DMS 273 (cell line): ENCODE measurements around the gene SF1.

Source experiments
- DNase-seq: peaks from one replicate; lab custom pipeline; 2025; ENCODE audit not compliant: unreplicated experiment; lab: John Stamatoyannopoulos, UW

Gene SF1

DNA sequence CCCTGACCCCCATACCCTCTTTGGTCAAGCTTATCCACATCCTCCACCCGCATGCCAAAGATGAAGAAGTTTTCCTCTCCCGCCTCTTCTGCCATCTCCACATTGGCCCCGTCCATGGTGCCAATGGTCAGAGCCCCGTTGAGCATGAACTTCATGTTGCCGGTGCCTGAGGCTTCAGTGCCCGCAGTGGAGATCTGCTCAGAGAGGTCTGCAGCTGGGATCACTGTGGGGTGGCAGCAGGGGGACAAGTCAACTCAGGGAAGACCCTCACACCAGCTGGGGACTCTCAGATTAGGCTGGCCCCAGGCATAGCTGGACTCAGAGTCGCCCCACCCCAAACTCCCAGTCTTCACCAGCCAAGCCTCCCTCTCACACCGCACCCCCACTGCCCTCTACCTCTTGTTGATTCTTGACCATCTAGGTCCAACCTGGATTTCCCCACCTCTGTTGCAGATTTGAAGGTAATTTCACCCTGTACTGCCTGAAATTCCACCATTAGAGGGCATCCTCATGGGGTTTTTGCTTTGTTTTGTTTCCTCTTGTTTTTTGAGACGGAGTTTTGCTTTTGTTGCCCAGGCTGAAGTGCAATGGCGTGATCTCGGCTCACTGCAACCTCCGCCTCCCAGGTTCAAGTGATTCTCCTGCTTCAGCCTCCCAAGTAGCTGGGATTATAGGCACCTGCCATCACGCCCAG lies 27.8 kb downstream of the SF1 start:
- DNase-seq: no peak

DNA sequence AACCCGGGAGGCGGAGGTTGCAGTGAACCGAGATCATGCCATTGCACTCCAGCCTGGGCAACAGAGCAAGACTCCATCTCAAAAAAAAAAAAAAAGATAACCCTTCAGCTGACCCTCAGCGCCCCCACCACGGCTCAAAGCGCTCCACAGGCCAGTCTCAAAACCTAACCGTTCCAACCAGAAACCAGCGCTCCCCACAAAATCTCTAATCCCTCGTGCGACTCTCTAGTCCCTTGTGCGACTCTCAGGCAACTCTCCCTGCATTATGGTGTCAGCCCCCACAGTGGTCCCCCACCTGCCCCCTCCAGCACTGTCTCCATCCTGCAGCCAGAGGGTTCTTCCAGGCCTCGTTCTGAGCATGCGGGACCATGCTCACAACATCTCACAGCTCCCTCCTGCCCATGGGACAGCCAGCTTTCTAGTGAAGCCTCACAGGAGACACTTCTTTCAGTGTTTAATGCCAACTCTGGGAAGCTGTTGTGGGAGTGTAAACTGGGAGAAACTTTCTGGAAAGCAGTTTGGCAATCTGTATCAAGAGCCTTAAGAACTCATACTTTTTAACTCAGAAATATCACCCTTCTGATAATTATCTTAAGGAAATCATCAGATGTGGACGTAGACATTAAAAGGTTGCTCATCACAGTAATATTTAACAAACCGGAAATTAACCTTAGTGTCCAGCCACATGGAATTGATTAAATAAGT lies 30.2 kb downstream of the SF1 start:
- no peak for DNase-seq

DNA sequence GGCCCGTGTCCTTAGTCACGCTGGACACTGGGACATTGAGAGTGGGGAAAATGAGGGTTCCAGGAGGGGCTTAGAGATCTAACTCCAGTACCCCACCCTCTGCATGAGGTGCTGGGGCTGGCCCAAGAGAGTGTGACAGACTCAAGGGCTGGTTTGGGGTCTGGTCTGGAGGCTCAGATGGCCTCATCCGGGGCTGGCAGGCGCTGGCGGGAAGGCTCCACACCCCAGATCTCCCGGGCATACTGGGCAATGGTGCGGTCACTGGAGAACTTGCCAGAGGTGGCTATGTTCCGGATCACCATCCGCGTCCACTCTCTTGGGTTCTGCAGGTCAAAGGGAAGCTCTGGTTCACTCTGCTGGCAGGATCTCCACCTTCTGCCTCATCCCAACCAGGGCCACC lies 31.9 kb downstream of the SF1 start:
- DNase-seq: no peak

DNA sequence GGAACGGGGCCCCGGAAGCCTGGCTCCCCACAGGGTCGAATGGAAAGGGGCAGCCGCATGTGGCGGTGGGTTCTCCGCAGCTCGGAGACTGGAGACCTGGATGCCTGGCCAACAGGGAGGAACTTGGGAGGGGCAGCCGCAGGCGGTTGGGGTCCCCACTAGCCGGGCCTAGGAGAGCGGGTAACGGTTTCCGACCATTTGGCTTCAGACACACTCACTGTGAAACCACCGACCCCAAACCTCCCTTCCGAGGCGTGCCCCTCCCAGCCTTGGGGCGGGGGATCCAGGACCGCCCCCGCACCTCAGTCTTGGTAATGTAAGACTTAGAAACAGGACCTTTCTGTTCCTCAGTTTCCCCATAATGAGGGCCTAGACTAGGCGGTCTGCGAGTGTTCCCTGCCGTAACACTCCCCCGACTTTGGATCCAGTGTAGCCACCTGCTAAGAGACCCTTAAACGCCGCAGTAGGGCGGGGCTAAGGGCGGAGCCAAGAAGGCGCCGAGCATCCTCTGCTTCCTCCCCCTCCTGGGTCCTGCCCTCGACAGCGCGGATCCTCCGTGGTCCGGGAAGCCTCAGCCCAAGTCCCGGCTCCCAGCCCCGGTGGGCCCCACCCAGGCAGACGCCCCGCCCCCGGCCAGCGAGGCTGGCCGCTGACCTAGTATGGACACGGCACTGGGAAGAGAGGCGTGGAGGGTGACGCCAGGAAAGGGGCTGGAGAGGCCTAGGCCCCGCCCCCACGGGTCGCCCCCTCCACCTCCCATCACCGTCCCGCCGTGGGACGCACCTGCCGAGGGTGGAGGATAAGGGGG lies 32.6 kb downstream of the SF1 start:
- DNase-seq: peak; percentile 41

DNA sequence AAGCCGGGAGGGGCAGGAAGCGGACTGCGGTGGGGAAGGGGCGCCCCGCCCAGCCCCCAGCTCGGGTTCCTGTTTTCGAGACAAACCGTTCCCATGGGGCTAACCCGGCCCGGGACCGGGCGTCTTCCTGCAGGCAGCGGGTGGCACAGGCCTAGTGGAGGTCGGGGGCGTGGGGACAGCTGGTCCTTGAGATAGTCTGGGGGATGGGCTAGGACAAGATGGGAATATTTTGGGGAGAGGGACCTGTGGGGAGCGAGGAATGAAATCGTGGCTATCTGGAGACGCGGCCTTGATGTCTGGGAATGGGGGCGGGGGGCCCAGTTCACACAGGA lies 33.2 kb downstream of the SF1 start:
- DNase-seq: no peak

DNA sequence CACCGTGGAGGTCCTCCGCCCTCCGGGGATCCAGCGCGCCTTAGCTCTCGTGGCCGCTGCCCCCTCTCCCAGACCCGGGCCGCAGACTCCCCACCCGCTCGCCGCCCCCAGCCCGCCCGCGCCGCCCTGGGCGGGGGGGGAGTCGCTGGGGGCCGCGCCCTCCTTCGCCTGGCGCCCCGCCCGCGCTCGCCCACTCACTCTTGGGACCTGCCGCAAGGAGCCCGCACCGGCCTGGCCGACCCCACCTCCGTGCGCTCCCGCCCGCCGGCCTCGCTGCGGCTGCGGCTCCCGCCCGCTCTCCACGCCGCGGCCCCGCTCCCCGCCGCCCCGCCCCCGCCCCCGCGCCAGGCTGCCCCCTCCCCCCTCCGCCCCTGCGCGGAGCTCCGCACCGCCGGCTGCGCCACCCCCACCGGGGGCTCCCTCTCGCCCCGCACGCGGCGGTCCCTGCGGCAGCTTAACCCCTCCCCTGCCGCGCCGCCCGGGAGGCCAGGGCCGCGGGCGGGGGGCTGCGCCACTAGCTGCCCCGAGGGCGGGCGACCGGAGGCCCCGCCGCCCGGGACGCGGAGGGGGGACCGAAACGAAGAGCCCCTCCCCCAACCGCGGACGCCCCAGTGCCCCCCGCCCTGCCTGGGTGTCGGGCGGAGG lies 33.7 kb downstream of the SF1 start:
- DNase-seq: no peak

DNA sequence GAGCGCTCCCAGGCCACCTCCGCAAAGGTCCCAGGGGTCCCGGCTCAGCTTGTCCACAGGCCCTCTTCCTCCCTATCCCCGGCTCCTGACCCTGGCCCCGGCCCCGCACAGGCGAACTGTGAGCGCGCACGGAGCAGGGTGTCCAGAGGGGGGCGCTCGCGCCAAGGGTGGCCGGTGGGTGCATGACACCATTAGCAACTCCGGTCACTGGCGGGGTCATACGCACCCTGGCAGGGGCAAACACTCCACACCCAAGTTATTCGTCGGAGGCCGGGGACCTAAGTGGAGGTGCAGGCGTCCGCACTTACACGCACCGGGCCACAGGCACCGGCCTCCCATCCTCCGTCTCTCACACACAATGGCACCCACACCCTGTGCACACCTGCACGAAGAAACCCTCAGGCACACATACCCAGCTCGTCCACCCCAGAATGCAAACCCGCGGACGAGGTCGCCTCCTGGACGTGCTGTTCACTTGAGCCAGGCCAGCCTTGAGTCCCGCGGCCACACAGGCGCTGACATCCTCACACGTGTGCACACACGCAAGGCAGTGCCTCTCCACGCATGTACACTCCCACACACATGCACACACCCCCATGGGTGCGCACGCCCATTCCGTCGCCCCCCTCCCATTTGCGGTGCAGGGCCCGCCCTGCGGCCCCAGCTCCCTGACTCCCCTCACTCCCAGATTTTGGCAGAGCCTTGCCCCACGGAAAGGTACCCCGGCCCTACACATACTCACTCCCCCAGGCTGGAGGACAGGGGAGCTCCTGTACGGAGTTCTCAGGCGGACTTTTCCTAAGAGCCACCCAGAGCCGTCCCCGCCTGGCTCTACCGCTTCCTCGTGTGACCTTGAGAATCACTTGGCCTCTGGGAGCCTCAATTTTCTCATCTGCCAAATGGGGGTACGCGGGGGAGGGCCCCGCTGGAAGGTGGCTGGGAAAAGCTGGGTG lies 34.5 kb downstream of the SF1 start, which contains the start of gene RASGRP2:
Gene RASGRP2 (minus strand): TSS at position 552 of the 953 bp plus-strand sequence. CDS start 1,276 bp downstream, outside the sequence.
- DNase-seq: peak; percentile 63

DNA sequence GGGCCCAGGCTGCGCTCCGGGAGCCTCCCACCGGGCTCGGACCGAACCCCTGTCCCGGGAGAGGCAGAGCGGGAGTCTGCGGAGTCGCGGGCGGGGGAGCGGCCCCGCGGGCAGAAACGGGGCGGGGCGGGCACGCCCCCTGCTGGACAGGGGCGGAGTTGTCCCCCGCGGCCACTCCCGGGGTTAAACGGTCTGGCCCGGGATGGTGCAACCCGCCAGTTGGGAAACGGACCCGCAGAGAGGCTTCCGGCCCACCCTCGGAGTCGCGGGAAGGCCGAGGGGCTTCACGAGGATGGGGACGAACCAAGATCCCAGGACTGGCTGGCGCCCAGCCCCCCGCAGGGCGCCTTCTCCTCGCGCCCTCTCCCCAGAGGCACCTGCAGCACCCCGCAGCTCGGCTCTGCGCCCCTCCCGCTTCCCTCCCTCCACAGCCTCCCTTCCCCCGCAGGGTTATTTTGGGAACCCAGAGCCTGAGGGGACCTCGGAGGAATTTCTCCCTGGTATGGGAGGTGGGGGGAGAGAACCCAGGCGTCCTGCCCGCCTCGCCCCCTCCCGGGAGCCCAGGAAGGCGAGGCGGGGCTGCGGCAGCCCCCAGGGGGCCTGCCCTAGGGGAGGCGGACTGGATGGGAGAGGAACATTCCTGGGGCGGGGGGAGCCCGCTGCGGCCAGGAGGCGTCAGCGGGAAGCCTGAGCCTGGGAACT lies 35.3 kb downstream of the SF1 start:
- DNase-seq: peak; percentile 70

DNA sequence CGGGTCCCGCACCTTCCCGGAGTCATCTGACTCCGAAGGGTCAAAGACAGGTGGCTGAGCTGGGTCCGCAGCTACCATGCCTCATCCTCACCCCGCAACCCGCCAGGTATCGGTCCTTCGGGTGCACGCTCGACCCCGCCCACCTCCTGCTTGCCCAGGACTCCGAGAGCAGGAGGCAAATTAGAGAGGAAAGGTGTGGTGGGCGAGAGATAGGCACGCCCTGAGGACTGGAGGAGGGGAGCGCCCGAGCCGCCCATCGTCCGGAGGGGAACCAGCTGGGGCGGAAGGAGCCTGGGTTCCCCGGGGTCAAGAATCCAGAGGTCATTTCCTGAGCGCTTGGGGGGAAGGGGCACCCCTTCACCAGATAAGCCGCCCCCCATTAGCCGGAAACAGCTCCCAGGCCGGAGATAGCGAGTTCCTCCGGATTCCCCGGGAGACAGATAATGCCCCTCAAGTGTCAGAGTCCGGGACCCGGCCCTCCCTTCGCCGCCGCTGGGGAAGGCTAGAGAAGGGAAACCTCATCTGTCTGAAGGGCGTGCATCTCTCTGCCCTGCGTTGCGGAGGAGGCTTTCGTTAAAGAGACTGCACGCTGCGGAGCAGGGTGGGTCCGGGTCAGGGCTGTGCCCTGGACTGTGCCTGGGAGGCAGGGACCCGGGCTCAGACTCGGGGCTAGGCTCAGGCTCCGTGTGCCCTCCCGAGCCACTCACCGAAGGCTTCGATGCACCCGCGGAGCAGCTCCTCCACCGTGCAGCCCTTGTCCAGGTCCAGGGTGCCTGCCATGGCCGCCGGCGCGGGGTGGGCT lies 36.1 kb downstream of the SF1 start:
- peak; percentile 52 for DNase-seq

DNA sequence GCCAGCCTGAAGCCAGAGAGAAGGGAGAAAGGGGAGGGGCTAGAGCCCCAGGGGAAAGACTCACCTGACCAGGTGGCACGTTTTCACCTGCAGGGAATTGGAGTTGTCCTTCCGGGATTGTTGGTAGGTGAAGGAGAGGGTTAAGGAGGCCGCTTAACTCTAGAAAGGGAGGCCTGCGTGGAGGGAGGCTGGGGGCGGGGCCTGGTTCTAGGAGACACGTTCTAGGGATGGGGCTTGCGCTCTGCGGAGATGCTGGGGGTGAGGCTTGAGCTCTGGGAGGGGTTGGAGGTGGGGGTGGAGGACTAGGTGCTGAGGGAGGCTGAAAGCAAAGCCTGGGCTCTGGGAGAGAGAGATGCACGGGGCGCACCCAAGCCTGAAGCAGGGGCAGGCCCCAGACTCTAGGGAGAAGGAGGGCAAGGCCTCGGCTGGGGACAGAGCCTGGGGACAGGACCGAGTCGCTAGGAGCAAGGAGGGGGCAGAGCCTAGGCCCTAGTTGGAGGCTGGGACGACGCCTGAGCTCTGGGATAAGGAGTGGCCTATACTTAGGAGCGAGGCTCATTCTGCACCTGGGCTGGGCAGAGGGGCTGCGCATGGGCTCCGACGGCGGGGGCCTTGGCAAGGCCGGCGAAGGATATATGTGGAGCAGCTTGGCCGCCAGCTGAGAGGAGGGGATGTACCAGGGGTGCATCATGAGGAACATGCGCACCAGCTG lies 36.8 kb downstream of the SF1 start:
- no peak for DNase-seq

DNA sequence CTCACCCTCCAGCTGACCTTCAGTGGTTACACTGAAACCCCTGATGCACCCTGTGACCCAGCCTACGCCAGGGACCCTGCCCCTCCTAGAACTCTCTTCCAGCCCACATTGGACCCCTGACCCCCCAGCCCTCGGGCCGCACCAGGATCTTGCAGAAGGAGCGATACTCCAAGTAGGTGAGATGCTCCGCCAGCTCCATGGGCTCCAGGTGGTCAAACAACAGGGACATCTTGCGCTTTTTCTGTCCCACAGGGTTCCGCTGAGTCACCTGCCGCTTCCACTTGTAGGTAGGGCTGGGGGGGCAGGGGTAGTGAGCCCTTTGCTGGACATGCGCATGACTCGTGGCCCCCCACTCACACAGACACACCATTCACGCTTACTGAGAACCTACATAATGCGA lies 38.5 kb downstream of the SF1 start:
- no peak for DNase-seq

DNA sequence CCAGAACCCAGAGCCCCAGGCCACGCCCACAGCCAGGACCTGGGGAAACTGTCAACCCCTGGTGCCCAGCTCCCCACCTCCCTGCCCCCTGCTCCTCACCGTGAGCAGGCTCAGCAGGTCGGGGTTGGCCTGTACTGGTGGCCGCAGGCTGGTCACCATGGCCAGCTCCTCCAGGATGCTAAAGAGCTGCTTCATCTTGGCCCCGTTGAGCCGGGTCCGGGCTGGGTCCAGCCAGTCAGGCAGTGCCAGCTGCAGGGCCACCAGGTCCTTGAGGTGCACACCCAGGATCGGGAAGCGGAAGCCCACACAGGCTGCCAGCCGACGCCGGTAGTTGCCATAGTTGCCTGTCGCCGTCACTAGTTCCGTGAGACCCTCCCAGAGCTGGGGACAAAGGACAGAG lies 41.7 kb downstream of the SF1 start:
- DNase-seq: no peak

DNA sequence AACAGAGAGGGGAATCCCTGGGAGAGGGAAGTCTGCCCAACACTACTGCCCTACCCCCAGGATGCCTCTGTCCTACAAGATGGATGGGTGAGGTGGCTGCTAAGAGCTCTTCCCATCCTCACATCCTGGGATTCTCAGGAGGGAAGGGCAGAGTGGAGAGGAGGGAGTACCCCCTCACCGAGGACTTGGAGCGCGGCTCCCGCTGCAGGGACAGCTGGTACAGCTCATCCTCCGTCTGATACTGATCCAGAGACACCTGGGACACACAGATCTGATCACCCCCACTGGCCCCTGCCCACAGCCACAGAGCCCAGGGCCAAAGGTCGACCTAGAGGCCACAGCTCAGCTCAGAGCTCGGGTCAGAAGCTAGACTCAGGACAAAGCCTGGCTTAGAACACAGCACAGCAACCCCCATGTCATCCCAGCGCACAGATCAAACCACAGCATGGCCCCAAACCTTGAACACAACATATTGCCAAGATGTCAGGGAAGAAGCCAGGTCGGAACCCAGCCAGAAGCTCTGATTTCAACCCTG lies 42.5 kb downstream of the SF1 start:
- no peak for DNase-seq

DNA sequence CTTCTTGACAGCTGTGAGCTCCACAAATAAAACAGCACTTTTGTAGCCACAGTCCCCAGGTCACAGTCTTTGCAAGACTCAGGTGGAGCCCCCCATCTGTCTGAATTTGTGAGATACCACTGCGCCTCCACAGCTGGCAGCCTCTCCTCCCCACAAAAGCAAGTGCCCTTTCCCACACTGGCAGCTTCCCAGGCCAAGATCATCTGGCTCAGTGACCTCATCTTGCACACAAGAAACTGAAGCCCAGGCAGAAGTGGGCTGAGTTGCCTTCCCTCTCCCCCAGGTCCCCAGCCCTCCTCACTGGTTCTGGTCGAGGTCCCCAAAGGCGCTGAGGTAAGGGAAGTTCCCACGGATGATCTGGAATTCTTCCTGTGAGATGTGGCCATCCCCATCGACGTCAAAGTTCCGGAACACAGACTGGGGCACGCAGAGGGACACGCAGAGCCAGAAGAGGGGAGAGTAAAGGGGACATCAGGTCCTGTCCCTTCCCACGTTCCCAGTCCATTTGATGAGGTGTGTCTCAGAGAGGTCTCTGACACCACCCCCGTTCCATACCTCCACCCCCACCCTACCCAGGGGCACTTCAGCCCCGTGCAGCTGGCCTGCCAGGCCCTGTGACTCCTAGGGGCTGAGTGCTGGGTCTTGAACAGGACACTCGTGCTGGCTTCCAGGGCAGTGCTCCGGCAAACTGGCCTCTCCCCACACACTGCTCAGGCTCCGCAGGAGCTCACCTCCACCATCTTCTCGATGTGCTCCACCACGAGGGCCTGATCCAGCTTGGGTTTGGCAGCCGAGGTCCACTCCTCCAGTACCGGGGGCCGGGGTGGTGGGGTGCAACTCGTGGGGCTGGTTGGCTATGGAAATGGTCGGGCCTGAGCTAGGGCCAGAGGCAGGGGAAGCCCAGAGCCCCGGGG lies 43.3 kb downstream of the SF1 start:
- DNase-seq: peak; percentile 63

DNA sequence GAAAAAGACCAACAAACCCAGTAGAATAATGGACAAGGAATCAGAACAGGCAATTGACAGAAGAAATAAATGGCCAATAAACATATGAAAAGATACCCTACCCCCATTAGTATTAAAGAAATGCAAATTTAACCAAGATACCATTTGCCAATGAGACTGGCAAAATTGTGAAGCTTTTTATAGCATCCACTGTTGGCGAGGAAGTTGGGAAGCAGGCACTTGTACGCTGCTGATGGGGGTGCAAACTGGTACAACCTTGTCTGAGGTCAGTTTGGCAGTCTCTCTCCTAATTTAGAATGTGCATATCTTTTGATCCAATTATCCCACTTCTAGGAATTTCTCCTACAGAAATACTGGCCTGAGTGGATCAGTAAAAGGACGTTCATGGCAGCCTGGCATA lies 46.7 kb downstream of the SF1 start:
- DNase-seq: no peak

DNA sequence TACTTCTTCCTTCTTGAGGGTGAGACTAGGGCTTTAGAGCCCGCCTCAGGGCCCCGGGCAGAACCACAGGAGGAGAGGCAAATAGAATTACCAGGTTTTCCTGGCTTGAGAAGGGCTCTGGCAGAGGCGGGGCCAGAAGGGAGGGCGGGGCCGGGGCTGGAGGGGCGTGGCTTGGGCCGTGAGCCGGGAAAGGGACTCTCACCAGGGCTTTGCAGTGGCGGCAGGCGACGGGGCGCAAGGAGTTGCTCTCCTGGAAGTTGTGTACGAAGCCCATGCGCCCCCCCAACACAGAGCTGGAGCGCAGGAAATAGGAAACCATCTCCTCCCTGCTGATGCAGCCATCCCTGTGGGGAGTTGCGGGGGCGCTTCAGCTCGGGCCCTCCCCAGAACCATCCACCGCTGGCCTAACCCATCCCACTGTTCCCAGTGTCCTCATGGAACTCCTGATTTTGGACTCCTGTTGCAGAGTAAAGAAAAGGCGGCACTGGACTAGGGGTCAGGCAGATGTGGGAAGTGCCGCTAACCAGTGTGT lies 48.4 kb downstream of the SF1 start:
- no peak for DNase-seq
